SJCRH30 (cell line): ENCODE measurements around the gene ST6GALNAC6. TPM values are rescaled to one million over a fixed set of nuclear protein-coding genes. Genes with fewer than 3 reads are reported as not detected.
A peak's percentile ranks its signal among the peaks of the same experiment; 100 is the strongest.

Experiments
- DNase-seq, 2 experiments: peaks; one replicate each; pipeline ENCODE4 v3.0.0-alpha.2; 2015 to 2020
- H3K27ac ChIP-seq: fragments of 250-450 bp; sonication (Bioruptor Pico); 2 replicates; pipeline ENCODE4 v1.5.1; 2020; ENCODE audit warnings: mild to moderate bottlenecking, moderate library complexity
- H3K27me3 ChIP-seq: fragments of 250-450 bp; sonication (Bioruptor Pico); 2 replicates; pipeline ENCODE4 v1.5.1; 2020; ENCODE audit warnings: mild to moderate bottlenecking, moderate library complexity
- H3K36me3 ChIP-seq: fragments of 250-450 bp; sonication (Bioruptor Pico); 2 replicates; pipeline ENCODE4 v1.5.1; 2020; ENCODE audit warnings: mild to moderate bottlenecking, moderate library complexity
- H3K4me1 ChIP-seq: fragments of 250-450 bp; sonication (Bioruptor Pico); 2 replicates; pipeline ENCODE4 v1.5.1; 2020; ENCODE audit warnings: mild to moderate bottlenecking, moderate library complexity
- H3K4me3 ChIP-seq: fragments of 250-450 bp; sonication (Bioruptor Pico); 2 replicates; pipeline ENCODE4 v1.5.1; 2020; ENCODE audit warnings: mild to moderate bottlenecking, moderate library complexity
- H3K9me3 ChIP-seq: fragments of 250-450 bp; sonication (Bioruptor Pico); replicated peaks from 2 replicates; pipeline ENCODE4 v1.5.1; 2020; ENCODE audit warnings: mild to moderate bottlenecking, moderate library complexity
- total RNA-seq: library from RNA; depleted of rRNA; stranded (reverse); fragments of >200 nt; shearing (Covaris generic); gene quantifications from 2 replicates; pipeline ENCODE4 v1.2.3, GENCODE V29; 2014

The ST6GALNAC6 gene
- total RNA-seq, 1 experiment from 2014 or later: 59.9 TPM

DNA sequence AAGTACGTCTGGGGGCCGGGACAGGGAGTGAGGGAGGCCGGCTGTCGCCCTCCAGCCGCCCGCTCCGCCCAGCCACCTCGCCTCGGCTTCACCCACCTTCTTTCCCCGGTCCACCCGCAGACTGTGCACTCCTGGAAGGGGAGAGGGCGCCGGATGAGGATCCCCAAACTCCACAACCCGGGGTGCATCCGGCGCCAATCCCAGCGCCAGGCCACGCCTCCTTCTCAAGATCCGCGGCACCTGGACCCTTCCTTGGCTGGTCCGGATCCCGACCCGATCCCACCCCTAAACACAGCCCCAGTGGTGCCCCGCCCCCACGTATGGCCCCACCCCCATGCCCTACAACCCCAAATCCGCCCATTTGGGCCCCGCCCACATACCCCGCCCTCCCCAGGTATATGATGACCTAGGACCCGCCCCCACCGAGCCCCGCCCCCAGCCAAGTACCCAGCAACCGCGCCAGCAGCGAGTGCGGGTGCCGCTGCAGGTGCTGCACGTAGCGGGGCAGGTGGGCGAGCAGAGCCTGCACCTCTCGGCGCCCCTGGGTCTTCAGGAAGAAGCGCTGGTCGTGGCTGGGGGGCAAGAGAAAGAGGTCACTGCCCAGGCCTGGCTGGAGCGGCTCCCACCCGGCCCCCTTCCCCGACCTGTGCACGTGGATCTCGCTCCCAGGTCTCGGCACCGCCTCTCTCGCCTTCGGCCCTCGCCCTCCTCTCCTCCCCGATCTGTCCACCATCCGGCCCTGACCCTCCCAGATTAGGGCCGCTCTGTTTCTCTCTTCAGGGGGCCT is 28.0 kb upstream of the ST6GALNAC6 start:
- H3K36me3 ChIP-seq: no peaks in the 10 kb centered on the region
- DNase-seq: no peak
- peaks cover 31% of the 10 kb centered on the region for H3K27me3 ChIP-seq
- no peak overlapping the region for H3K4me3 ChIP-seq
- peaks cover 14% of the 10 kb centered on the region; the same call in 1 of the 2 replicates for H3K4me1 ChIP-seq
- H3K27ac ChIP-seq: no peak overlapping the region
- H3K9me3 ChIP-seq: no peaks in the 10 kb centered on the region

- Histone ChIP-seq H3K27ac (no peak overlapping the region), H3K36me3 (no peaks in the 10 kb centered on the region), H3K9me3 (no peaks in the 10 kb centered on the region), H3K27me3 (peaks cover 31% of the 10 kb centered on the region), H3K4me3 (no peak overlapping the region), H3K4me1 (peaks cover 14% of the 10 kb centered on the region; the same call in 1 of the 2 replicates)
- DNase-seq: no peak
Measured at GRCh38 chr9:127926906-127927200, 27.4 kb upstream of the ST6GALNAC6 start.

- no peaks in the 10 kb centered on the region for H3K36me3 ChIP-seq
- no peak overlapping the region for H3K27ac ChIP-seq
- peaks cover 8% of the 10 kb centered on the region; the same call in 1 of the 2 replicates for H3K4me1 ChIP-seq
- no peak overlapping the region for H3K4me3 ChIP-seq
- DNase-seq: no peak
- H3K27me3 ChIP-seq: peaks cover 31% of the 10 kb centered on the region
- H3K9me3 ChIP-seq: no peaks in the 10 kb centered on the region
Measured at GRCh38 chr9:127925959-127926905, 26.8 kb upstream of the ST6GALNAC6 start.

DNA sequence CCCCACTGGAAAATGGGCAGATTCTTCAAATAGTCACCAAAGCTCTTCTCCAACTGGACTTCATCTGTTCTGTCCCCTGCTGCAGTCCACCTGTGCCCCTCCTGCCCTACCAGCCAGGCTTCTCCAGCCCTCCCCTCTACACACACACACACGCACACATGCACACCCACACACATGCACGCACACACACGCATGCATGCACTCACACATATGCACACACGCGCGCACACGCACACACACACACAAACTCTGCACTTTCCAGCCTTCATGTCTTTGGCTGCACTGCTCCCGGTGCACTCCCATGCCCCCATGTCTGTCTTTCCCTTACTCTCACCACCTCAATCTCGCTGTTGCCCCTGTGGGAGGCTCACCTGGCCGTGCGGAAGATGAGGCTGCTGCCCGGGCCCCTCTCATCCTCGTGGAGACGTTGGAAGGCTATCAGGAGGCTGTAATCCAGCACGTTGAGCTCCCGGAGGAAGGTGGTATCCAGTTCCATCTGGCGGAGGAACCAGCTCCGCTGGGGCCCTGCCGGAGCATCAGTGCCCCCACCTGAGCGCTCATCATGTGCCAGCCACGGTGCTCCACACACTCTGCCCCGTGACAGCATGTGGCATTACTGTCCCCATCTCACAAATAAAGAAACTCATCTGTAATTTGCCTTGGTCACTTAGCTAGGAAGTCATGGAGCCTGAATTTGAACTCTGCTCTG is 25.5 kb upstream of the ST6GALNAC6 start:
- no peaks in the 10 kb centered on the region for H3K9me3 ChIP-seq
- H3K27me3 ChIP-seq: peaks cover 31% of the 10 kb centered on the region
- no peak overlapping the region for H3K4me3 ChIP-seq
- H3K36me3 ChIP-seq: no peaks in the 10 kb centered on the region
- H3K4me1 ChIP-seq: peaks cover under 1% of the 10 kb centered on the region; the same call in 1 of the 2 replicates
- no peak overlapping the region for H3K27ac ChIP-seq
- DNase-seq: no peak

GRCh38 chr9:127923771-127924170 is 24.4 kb upstream of the ST6GALNAC6 start:
- no peak for DNase-seq
- Histone ChIP-seq H3K4me1 (peaks cover 5% of the 10 kb centered on the region; the same call in 1 of the 2 replicates), H3K27ac (no peak overlapping the region), H3K9me3 (no peaks in the 10 kb centered on the region), H3K36me3 (no peaks in the 10 kb centered on the region), H3K27me3 (peaks cover 31% of the 10 kb centered on the region), H3K4me3 (no peak overlapping the region)

- peaks cover 25% of the 10 kb centered on the region for H3K27me3 ChIP-seq
- no peak overlapping the region for H3K27ac ChIP-seq
Measured at GRCh38 chr9:127923046-127923445, 23.6 kb upstream of the ST6GALNAC6 start.

GRCh38 chr9:127921557-127922120 is 22.2 kb upstream of the ST6GALNAC6 start:
- H3K4me3 ChIP-seq: no peak overlapping the region
- H3K27me3 ChIP-seq: peaks cover 19% of the 10 kb centered on the region
- DNase-seq: peak; percentile 59 to 79
- peaks cover 12% of the 10 kb centered on the region for H3K4me1 ChIP-seq
- H3K9me3 ChIP-seq: no peaks in the 10 kb centered on the region
- H3K36me3 ChIP-seq: no peaks in the 10 kb centered on the region
- no peak overlapping the region for H3K27ac ChIP-seq

More at GRCh38 chr9:127923046-127923445, 23.6 kb upstream of the ST6GALNAC6 start:
- Histone ChIP-seq H3K4me1 (peaks cover 12% of the 10 kb centered on the region), H3K36me3 (no peaks in the 10 kb centered on the region), H3K9me3 (no peaks in the 10 kb centered on the region), H3K4me3 (no peak overlapping the region)
- DNase-seq: peak in 1 of 2 experiments; percentile 59

DNA sequence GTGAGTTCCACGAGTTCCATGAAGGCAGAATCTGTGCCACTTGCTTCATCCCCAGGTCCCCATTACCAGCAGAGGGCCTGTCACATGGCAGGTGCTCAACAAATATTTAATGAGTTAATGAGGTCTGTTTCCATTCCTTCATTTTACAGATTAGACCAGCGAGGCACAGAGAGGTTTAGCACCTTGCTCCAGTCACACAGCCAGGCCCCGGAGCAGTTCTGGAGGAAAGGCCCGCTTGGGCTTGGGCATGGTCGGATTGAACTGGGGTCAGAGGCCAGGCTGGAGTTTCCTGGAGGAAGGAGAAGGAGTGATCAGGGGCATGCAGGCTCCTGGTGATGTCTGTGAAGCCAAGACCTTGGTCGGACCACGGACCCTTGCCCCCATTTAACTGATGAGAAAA is 21.4 kb upstream of the ST6GALNAC6 start:
- H3K4me1 ChIP-seq: peaks cover 17% of the 10 kb centered on the region
- H3K4me3 ChIP-seq: no peak overlapping the region
- H3K27ac ChIP-seq: no peak overlapping the region
- no peaks in the 10 kb centered on the region for H3K9me3 ChIP-seq
- H3K36me3 ChIP-seq: no peaks in the 10 kb centered on the region
- peaks cover 12% of the 10 kb centered on the region for H3K27me3 ChIP-seq
- no peak for DNase-seq

DNA sequence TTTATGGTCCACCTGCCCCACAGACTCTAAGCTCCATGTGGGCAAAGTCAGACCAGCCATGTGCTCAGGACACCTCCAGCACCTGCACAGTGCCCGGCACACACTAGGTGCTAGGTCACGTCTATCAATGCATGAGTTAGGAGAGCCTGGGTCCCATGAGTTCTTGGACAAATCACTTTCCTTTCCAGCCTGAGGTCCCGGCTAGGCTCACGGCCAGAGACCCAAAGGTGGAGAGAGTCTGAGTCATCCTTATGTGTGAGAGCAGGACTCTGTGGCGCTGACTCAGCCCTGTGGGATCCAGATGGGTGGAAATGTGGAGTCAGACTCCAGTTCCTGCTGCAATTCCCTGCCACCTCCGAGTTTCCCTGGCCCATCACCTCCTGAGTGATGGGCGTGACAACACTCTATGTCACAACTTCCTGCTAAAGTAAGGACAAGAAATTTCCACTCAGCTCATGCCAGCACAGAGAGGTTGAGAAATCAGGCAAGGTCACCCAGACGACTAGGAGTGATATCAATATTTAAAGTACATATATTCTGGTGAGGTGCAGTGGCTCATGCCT is 19.9 kb upstream of the ST6GALNAC6 start:
- H3K27ac ChIP-seq: no peak overlapping the region
- no peaks in the 10 kb centered on the region for H3K9me3 ChIP-seq

DNA sequence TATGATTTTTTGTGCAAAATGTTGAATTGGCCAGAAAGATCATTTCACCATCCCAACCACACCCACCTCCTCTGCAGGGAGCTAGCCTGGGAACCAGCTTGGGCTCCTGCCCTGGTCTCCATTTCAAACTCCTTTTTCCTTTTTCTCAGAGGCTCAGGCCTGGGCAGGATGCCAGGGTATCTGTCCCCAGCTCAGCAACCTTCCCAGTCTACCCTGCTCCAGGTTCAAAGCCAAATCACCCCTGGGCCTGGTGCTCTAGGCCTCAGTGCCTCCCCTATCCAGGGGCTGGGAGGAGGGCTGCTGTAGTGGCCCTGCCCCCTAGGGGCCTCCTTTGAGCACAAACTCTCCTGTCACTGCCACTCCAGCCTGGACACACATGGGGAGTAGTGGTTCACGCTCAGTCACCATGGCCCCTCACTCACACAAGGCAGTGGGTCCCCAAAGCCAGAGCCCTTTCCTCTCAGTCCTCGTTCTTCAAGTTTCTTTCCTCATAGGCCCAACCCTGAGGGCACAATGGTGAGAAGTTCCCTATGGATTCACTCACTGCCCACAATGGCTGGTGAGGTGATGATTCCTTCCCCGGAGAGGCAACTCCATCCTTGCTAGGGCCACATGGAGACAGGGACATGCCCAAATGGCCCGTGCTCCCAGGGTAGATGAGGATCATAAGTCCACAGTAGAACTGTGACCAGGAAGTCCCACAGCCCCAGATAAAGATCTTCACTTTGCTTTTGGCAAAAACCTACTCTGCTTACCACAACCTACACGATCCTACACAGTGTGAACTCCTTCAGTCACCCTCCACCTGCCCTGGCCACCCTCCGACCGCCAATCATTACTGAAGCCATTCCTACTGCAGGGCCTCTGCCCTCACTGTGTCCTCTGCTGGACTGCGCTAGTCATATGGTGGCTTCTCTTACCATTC is 19.0 kb upstream of the ST6GALNAC6 start:
- DNase-seq: peak; percentile 51 to 64
- H3K27me3 ChIP-seq: no peaks in the 10 kb centered on the region
- H3K36me3 ChIP-seq: no peaks in the 10 kb centered on the region
- no peak overlapping the region for H3K4me3 ChIP-seq
- H3K9me3 ChIP-seq: no peaks in the 10 kb centered on the region
- no peak overlapping the region for H3K27ac ChIP-seq
- peaks cover 24% of the 10 kb centered on the region for H3K4me1 ChIP-seq

More for the DNA sequence above, 19.9 kb upstream of the ST6GALNAC6 start:
- Histone ChIP-seq H3K4me1 (peaks cover 24% of the 10 kb centered on the region), H3K36me3 (no peaks in the 10 kb centered on the region), H3K27me3 (no peaks in the 10 kb centered on the region), H3K4me3 (no peak overlapping the region)
- DNase-seq: peak; percentile 61 to 65

DNA sequence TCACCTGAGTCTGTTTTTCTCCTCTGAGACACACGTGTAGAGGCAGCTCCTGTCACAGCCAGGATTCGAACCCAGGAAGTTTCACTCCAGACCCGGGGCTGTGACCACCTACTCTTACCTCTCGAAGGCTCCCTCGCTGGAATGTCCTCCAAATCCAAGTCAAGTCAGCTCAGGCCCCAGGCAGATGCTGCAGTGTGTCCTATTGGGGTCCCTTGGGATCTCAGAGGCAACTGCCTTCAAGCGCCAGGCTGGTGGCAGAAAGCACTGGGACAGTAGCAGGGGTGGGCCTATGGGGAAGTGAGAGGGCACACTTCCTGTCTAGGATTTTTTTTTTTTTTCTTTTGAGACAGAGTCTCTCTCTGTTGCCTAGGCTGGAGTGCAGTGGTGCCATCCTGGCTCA is 18.2 kb upstream of the ST6GALNAC6 start:
- Histone ChIP-seq H3K4me1 (peaks cover 24% of the 10 kb centered on the region), H3K27me3 (no peaks in the 10 kb centered on the region), H3K36me3 (no peaks in the 10 kb centered on the region; the same call in 1 of the 2 replicates), H3K27ac (no peak overlapping the region), H3K4me3 (peak overlapping the region; percentile 68), H3K9me3 (no peaks in the 10 kb centered on the region)
- peak in 1 of 2 experiments; percentile 24 for DNase-seq

GRCh38 chr9:127916720-127917581 is 17.5 kb upstream of the ST6GALNAC6 start, which contains the start of gene ST6GALNAC4:
Gene ST6GALNAC4 (minus strand): TSS chr9:127917041. CDS start chr9:127916419, 622 bp downstream.
- Histone ChIP-seq H3K27ac (peak within 1 kb of the TSS; percentile 46), H3K27me3 (no peaks in the 10 kb centered on the region), H3K4me3 (peak within 1 kb of the TSS; percentile 68), H3K36me3 (peaks cover 1% of the 10 kb centered on the region; the same call in 1 of the 2 replicates), H3K4me1 (peaks cover 24% of the 10 kb centered on the region), H3K9me3 (no peaks in the 10 kb centered on the region)
- peak; percentile 93 to 95 for DNase-seq
